ENCODE results near the gene GLYAT.

The GLYAT gene

GRCh38 chr11:58773337-58773736 lies 41.6 kb upstream of the GLYAT start:
- no peaks in the 10 kb centered on the region for H3K27me3 ChIP-seq (ENCODE audit: low read length)
- no peak overlapping the region for H3K4me3 ChIP-seq (ENCODE audit: insufficient read depth, low read length, poor library complexity, severe bottlenecking)
- no peaks in the 10 kb centered on the region for H3F3A ChIP-seq (ENCODE audit: insufficient read depth)
- TF ChIP-seq EZH2phosphoT487 (conservative IDR thresholded peaks at IDR 0.05; ENCODE audit: low read length) = no peak
- no peak for TF ChIP-seq CTCF (IDR thresholded peaks at IDR 0.05; ENCODE audit: insufficient read depth, low read length, poor library complexity, severe bottlenecking)
- H3K79me2 ChIP-seq (ENCODE audit: insufficient read depth, low read length) = no peaks in the 10 kb centered on the region
- H3K9ac ChIP-seq (ENCODE audit: low read length) = no peak overlapping the region
- H3K27ac ChIP-seq (ENCODE audit: low read depth, low read length) = no peak overlapping the region
- no peaks in the 10 kb centered on the region for H4K20me1 ChIP-seq (ENCODE audit: low read depth, low read length)
- H3K4me2 ChIP-seq (ENCODE audit: low read depth, low read length, poor library complexity, severe bottlenecking) = no peak overlapping the region
- no peaks in the 10 kb centered on the region for H3K9me2 ChIP-seq (replicated peaks; ENCODE audit: insufficient read depth, low read length)
- no peaks in the 10 kb centered on the region for H3K9me3 ChIP-seq (ENCODE audit: insufficient read depth, low read length)
- no peaks in the 10 kb centered on the region for H3K36me3 ChIP-seq (ENCODE audit: low read length)
- H2AFZ ChIP-seq (ENCODE audit: low read depth, low read length, severe bottlenecking) = no peak overlapping the region

- Histone ChIP-seq H3K27me3 (ENCODE audit: low read length) (no peaks in the 10 kb centered on the region), H3K9ac (ENCODE audit: low read length) (no peak overlapping the region), H3F3A (ENCODE audit: insufficient read depth) (no peaks in the 10 kb centered on the region), H3K9me2 (replicated peaks; ENCODE audit: insufficient read depth, low read length) (no peaks in the 10 kb centered on the region), H3K4me2 (ENCODE audit: low read depth, low read length, poor library complexity, severe bottlenecking) (no peak overlapping the region), H3K9me3 (ENCODE audit: insufficient read depth, low read length) (no peaks in the 10 kb centered on the region), H4K20me1 (ENCODE audit: low read depth, low read length) (no peaks in the 10 kb centered on the region), H3K4me3 (ENCODE audit: insufficient read depth, low read length, poor library complexity, severe bottlenecking) (no peak overlapping the region), H3K27ac (ENCODE audit: low read depth, low read length) (no peak overlapping the region), H3K79me2 (ENCODE audit: insufficient read depth, low read length) (no peaks in the 10 kb centered on the region), H3K36me3 (ENCODE audit: low read length) (no peaks in the 10 kb centered on the region), H2AFZ (ENCODE audit: low read depth, low read length, severe bottlenecking) (no peak overlapping the region)
- TF ChIP-seq EZH2phosphoT487 (conservative IDR thresholded peaks at IDR 0.05; ENCODE audit: low read length) (no peak), CTCF (IDR thresholded peaks at IDR 0.05; ENCODE audit: insufficient read depth, low read length, poor library complexity, severe bottlenecking) (no peak)
Measured at GRCh38 chr11:58772329-58773285, 40.9 kb upstream of the GLYAT start.

- Histone ChIP-seq H3K27me3 (ENCODE audit: low read length) (no peaks in the 10 kb centered on the region), H3K36me3 (ENCODE audit: low read length) (no peaks in the 10 kb centered on the region), H3K79me2 (ENCODE audit: insufficient read depth, low read length) (no peaks in the 10 kb centered on the region), H2AFZ (ENCODE audit: low read depth, low read length, severe bottlenecking) (no peak overlapping the region), H4K20me1 (ENCODE audit: low read depth, low read length) (no peaks in the 10 kb centered on the region), H3K4me3 (ENCODE audit: insufficient read depth, low read length, poor library complexity, severe bottlenecking) (no peak overlapping the region), H3K27ac (ENCODE audit: low read depth, low read length) (no peak overlapping the region), H3K4me2 (ENCODE audit: low read depth, low read length, poor library complexity, severe bottlenecking) (no peak overlapping the region), H3F3A (ENCODE audit: insufficient read depth) (no peaks in the 10 kb centered on the region), H3K9me3 (ENCODE audit: insufficient read depth, low read length) (no peaks in the 10 kb centered on the region), H3K9me2 (replicated peaks; ENCODE audit: insufficient read depth, low read length) (no peaks in the 10 kb centered on the region), H3K9ac (ENCODE audit: low read length) (no peak overlapping the region)
- no peak for TF ChIP-seq CTCF (IDR thresholded peaks at IDR 0.05; ENCODE audit: insufficient read depth, low read length, poor library complexity, severe bottlenecking)
- TF ChIP-seq EZH2phosphoT487 (conservative IDR thresholded peaks at IDR 0.05; ENCODE audit: low read length) = no peak
Measured at GRCh38 chr11:58771458-58771855, 39.7 kb upstream of the GLYAT start.

All from SU-DHL-6 (cell line).